ENCODE results near the gene TTK.
"Not testable (repeated sequence)": the region's sequence is repeated elsewhere in the genome, so short reads cannot be mapped to it uniquely, and the experiment has no call there.

Gene TTK

DNA sequence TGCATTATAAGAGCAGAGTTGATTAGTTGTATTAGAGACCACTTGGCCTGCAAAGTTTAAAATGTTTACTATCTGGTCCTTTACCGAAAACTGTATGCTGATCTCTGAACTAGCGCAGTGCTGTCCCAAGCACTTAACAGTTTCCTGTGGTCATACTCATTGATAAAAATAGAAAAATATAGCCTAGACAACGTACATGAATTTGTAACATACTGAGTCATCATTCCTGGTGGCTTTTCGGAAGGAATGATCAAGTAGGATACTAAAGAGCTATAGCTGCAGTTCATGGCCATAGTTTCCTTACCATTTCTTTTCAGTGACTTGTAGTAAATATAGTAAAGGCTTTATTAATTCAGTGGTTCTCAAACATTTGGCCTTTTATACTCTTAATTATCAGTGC lies 18.4 kb downstream of the TTK start:
- DNase-seq = no peak

GRCh38 chr6:80028589-80028988 lies 24.1 kb downstream of the TTK start:
- DNase-seq = no peak

GRCh38 chr6:80029470-80029869 lies 25.0 kb downstream of the TTK start:
- no peak for DNase-seq

DNA sequence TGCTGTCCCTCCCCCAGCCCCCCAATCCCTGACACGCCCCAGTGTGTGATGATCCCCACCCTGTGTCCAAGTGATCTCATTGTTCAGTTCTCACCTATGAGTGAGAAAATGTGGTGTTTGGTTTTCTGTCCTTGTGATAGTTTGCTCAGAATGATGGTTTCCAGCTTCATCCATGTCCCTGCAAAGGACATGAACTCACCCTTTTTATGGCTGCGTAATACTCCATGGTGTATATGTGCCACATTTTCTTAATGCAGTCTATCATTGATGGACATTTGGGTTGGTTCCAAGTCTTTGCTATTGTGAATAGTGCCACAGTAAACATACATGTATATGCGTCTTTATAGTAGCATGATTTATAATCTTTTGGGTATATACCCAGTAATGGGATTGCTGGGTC lies 43.8 kb downstream of the TTK start:
- not testable (repeated sequence) for DNase-seq

- DNase-seq = no peak
Observed at GRCh38 chr6:80060774-80061173, 56.3 kb downstream of the TTK start.

DNA sequence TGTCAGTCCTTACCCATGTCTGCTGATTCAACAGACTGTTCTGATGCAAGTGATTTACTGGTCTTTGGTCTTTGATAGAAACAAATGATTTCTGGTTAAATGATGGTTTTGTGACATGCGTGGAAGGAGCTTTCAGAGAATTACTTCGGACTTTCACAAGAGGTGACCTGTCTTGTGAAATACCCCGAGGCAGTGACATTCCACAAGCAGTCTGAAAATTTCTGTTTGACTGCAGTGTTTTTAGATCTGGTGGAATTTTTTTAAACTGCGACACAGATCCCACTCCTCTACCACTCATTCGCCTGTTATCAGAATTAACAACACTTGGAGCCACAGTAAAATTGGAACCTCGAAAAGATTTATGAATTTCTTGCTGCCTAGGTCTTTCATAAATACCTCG lies 63.7 kb downstream of the TTK start:
- not testable (repeated sequence) for DNase-seq

DNA sequence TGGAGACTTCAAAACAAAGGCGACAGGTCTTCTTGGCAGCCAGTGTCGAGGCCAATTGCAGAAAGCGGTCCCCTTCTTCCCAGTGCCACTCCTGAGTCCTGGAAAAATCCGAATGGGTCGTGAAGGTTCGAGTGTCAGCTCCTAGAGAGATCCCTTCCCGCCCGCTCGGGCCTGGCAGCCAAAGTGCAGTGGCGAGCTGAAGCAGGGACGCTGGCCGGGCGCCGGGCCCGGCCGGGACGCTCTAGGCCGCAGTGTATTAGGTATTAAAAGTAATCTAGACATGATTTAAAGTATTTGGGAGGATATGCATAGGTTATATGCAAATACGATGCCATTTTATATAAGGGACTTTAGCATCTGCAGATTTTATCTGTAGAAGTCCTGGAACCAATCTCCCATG lies 66.0 kb downstream of the TTK start:
- not testable (repeated sequence) for DNase-seq

DNA sequence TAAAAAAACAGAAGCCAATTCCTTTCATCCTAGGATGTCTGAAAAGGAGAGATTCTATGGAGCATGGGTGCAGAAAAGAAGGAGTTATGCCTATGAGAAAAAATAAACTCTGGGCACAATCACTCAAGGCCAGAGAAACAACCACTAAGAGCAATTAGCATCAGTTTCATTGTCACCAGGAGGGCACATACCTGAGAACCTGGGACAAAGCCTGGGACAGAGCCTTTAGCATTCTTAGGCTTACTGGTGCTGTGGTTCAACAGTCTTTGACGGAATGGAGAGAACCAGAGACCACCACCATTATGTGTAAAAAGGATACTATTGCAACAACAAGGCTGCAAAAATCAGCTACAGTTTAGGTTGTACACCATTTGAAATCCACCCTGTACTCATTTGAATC lies 72.6 kb downstream of the TTK start:
- DNase-seq = no peak

- DNase-seq = no peak
Observed at GRCh38 chr6:80088637-80089036, 84.2 kb downstream of the TTK start.

DNA sequence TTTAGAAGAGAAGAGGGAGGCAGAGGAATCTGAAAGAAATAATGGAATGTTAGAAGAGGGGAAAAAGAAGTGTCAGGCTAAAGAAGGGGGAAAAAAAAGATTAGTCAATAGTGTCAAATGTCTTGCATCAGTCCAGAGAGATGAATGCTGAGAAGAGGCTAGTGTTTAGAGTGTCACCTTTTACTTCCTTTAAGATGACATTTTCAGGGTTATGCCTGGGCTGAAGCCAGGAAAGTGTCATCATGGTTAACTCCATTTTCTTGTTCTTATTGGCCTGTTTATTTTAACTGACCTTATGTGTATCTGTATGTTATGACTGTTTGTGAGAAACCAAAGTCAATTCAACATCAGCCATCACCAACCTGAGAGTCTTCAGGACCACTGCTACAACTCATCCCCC lies 87.1 kb downstream of the TTK start:
- DNase-seq = no peak
